Heart left ventricle (tissue), 16 donors: ENCODE measurements around the gene LRRC1. TPM values are rescaled to one million over a fixed set of nuclear protein-coding genes. Genes with fewer than 3 reads are reported as not detected.

Source experiments
- ATAC-seq, 4 donors: fragments of 200-7000 bp; cut with Tn5 transposase; one replicate each; pipeline ENCODE4 v1.9.1; 2020 to 2022; ENCODE audit warnings: moderate library complexity in 4 of 4, mild to moderate bottlenecking in 3 of 4, moderate number of reproducible peaks in 1 of 4
- DNase-seq, 5 donors: peaks; one replicate each; pipeline ENCODE4 v3.0.0-alpha.2; 2020
- H3K27ac ChIP-seq, 12 donors: fragments of 200-600 bp; sonication (generic) in 4 of 12; one replicate each; pipeline versions ENCODE4 v1.5.0 to v1.8.0; 2016 to 2022; ENCODE audit warnings: mild to moderate bottlenecking in 2 of 12
- H3K27me3 ChIP-seq, 9 donors: fragments of 200-600 bp; sonication (generic) in 2 of 9; one replicate each; pipeline versions ENCODE4 v1.5.1 to v1.8.0; 2016 to 2022; ENCODE audit warnings: mild to moderate bottlenecking in 3 of 9
- H3K36me3 ChIP-seq, 9 donors: fragments of 200-600 bp; sonication (generic) in 2 of 9; one replicate each; pipeline versions ENCODE4 v1.5.0 to v1.8.0; 2018 to 2022; ENCODE audit warnings: mild to moderate bottlenecking in 2 of 9
- H3K4me1 ChIP-seq, 12 donors: fragments of 200-600 bp; sonication (generic) in 4 of 12; one replicate each; pipeline versions ENCODE4 v1.5.0 to v1.8.0; 2016 to 2022; ENCODE audit warnings: mild to moderate bottlenecking in 3 of 12
- H3K4me3 ChIP-seq, 12 donors: fragments of 200-600 bp; sonication (generic) in 4 of 12; one replicate each; pipeline versions ENCODE4 v1.5.0 to v1.8.0; 2017 to 2022; ENCODE audit warnings: mild to moderate bottlenecking in 9 of 12, moderate library complexity in 4 of 12
- H3K9me3 ChIP-seq, 12 donors: fragments of 200-600 bp; sonication (generic) in 4 of 12; one replicate each; pipeline versions ENCODE4 v1.5.0 to v1.8.0; 2016 to 2022; ENCODE audit warnings: mild to moderate bottlenecking in 1 of 12
- POLR2A ChIP-seq, 2 donors: fragments of 450-650 bp; IDR thresholded peaks; one replicate each; pipeline ENCODE4 v1.6.1; 2017; ENCODE audit warnings: antibody characterized with exemption in 2 of 2, mild to moderate bottlenecking in 2 of 2, moderate library complexity in 2 of 2
- WGBS, 4 donors: extraction: QIAGEN DNeasy Blood & Tissue Kit in 2 of 4; methylation state at CpG; one replicate each; pipeline versions ENCODE4 v1.1.5 to v1.1.7; 2013 to 2018; 5-methylcytosine and 5-hydroxymethylcytosine counted together
- intact Hi-C, 10 donors: fragments of 100-400 bp; cut with DNase I; formaldehyde crosslinking; loops; one replicate each; pipeline versions ENCODE4 v1.11.1 to v1.14.2; 2022
- polyA plus RNA-seq, 2 donors: library from polyadenylated mRNA; stranded (reverse); fragments of 200-250 nt; gene quantifications; one replicate each; pipeline ENCODE4 v1.2.3, GENCODE V29; 2013
- total RNA-seq, 9 donors: library from RNA; depleted of rRNA in 2 of 9; stranded (reverse); fragments of >200 nt in 2 of 9; fragmentation: NEBNext Ultra II Directional in 3 of 9; extraction: Animal tissue kit (Norgen Biotek cat#: 25700) in 3 of 9; gene quantifications; one replicate each; pipeline versions ENCODE4 v1.1.0 to v1.2.4, GENCODE V29; 2016 to 2023
- TF ChIP-seq, protein P1 (sequence below), 12 donors: fragments of 200-600 bp; sonication (generic) in 4 of 12; IDR thresholded peaks; one replicate each; pipeline versions ENCODE4 v1.5.0 to v1.8.0; 2018 to 2022; ENCODE audit warnings: antibody characterized with exemption in 12 of 12, mild to moderate bottlenecking in 5 of 12
- donor health status: ischemic (EF 13 %, LVEDD 7.1; RV severe dilation, severe dysfunction).
- donor health status: healthy with polysubstance abuse.
- donor health status: DM: no; HTN: yes; CAD: no.
- donor health status: DM: no; HTN: no; CAD: no.
- donor health status: ischemic (EF 25% LVEDD 6.9; RV normal size, moderate dysfunction).
- donor health status: ischemic (EF 25% LVEDD 5.7; RV mildly dilated, moderate dysfunction).
- donor health status: healthy.
- donor health status: DM: yes; HTN: yes; CAD: no.
- donor health status: ischemic (EF 35%, LVEDD 5.7; RV mildly dilated, moderate dysfunction).
- donor health status: nonischemic (EF 11% LVEDD 7.7; RV severe dilation, severe dysfunction).
- donor health status: DM: yes; HTN: yes; CAD: no.
- donor health status: PGD.
- donor health status: ischemic (EF 29% LVEDD 5.4; RV normal size, mild dysfunction).
- donor health status: nonischemic (EF 23%, LVEDD 6.1; RV moderate dilation, normal function).

LRRC1 gene
- total and polyA plus RNA-seq, 11 donors, result 1.2 to 11.2 (median 3.3) TPM

DNA sequence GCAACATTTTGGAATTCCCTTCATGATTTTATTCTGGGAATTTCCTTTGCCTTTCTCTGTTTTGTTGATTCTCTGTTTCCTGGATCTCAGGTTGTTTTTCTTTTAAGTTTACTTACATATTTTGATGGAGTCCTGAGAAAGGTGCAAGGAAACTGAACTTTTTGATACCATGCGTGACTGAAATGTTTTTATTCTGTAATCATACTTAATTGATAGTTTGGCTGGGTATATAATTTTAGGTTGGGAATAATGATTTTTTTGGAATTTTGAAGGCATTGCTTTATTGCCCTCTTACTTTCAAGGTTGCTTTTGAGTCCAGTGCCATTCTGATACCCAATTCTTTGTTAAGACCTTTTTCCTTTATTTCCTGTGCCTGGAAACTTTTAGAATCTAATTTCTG is 45.2 kb downstream of the LRRC1 start:
- H3K4me1 ChIP-seq, result peaks cover 0 to 17% (median 6%) of the 10 kb centered on the region in 12 donors
- DNase-seq (no peak), ATAC-seq (no peak)
- 92 to 100% (median 98%) methylated on average over 1 of the region's 1 CpG for WGBS, 4 donors
- intact Hi-C loops, result no loop called here
- H3K9me3 ChIP-seq, result peaks cover 0 to 9% (median 2%) of the 10 kb centered on the region in 12 donors
- H3K36me3 ChIP-seq, result no peaks in the 10 kb centered on the region
- H3K27ac ChIP-seq, result peak overlapping the region in 1 of 12 donors; percentile 20
- TF ChIP-seq, protein P1, sequence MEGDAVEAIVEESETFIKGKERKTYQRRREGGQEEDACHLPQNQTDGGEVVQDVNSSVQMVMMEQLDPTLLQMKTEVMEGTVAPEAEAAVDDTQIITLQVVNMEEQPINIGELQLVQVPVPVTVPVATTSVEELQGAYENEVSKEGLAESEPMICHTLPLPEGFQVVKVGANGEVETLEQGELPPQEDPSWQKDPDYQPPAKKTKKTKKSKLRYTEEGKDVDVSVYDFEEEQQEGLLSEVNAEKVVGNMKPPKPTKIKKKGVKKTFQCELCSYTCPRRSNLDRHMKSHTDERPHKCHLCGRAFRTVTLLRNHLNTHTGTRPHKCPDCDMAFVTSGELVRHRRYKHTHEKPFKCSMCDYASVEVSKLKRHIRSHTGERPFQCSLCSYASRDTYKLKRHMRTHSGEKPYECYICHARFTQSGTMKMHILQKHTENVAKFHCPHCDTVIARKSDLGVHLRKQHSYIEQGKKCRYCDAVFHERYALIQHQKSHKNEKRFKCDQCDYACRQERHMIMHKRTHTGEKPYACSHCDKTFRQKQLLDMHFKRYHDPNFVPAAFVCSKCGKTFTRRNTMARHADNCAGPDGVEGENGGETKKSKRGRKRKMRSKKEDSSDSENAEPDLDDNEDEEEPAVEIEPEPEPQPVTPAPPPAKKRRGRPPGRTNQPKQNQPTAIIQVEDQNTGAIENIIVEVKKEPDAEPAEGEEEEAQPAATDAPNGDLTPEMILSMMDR (IDR thresholded peaks at IDR 0.05), result no peak
- TF ChIP-seq POLR2A (IDR thresholded peaks at IDR 0.05), result no peak
- no peak overlapping the region for H3K4me3 ChIP-seq
- H3K27me3 ChIP-seq, result no peaks in the 10 kb centered on the region

DNA sequence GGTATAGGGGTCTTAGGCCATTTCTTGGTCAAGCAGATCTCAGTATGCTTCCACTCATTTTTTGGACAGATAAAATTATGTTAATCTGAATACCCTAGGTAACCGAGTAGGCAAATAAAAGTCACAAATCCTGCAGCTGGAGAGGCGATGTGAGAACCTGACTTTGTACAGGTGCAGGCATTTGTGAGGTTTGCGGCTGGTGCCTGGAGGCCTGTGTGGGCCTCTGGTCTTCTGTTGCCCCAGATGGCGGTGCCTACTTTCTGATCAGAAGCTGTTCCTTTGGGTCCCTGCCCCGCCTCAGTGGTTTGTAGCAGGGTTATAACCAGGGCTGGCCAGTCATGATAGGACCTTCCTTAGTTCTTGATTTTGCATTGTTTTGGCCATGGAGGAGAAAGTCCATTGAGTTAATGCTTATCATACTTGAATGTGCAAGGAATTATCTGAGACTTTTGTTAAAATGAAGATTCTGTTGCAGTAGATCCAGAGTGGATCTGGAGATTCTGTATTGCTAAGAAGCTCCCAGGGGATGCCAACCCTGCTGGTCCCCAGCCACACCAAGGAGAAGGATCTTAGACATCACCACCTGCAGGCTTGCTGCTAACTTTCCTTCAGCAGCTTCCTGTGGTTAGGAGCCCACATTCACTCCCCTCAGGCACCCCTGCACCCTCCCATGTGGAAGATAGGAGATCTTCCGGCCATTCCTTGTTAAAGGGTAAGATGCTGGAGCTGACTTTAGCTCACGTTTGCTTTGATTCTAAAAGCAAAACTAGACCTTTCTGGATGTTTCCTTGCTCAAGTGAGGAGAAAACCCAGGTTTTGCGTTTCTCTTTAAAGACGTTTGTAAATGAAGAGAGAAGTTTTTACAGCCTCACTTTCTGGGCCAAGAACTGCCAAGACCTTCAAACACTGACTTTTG is 50.7 kb downstream of the LRRC1 start:
- H3K36me3 ChIP-seq, result no peaks in the 10 kb centered on the region
- 92 to 96% (median 94%) methylated on average over 9 of the region's 9 CpGs for WGBS, 4 donors
- no peak overlapping the region for H3K4me3 ChIP-seq
- no peak overlapping the region for H3K27ac ChIP-seq
- no peak for ATAC-seq
- TF ChIP-seq, protein P1 (IDR thresholded peaks at IDR 0.05), result no peak
- TF ChIP-seq POLR2A (IDR thresholded peaks at IDR 0.05), result no peak
- intact Hi-C loops, result no loop called here
- H3K9me3 ChIP-seq, result peaks cover 0 to under 1% (median 0%) of the 10 kb centered on the region in 12 donors
- H3K4me1 ChIP-seq, result no peaks in the 10 kb centered on the region
- H3K27me3 ChIP-seq, result no peaks in the 10 kb centered on the region
- no peak for DNase-seq

DNA sequence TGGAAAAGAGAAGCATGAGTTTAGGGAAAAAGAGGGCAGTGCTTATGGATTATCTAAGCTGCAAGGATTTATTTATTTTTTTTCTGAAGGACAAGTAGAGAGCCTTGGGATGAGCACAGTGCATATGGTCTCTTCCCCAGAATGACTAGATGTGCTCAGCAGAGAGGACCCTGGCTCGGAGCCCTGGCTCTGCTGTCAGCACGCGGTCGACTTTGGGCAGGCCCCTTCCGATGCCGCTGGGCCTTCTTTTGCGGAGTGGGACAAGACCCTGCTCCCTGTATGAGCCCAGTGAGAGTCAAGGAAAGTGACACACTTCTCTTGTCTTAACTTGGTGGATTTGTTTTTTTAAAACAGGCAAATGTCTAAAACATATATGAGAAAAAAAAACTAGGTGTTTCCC is 51.4 kb downstream of the LRRC1 start:
- no peak overlapping the region for H3K4me3 ChIP-seq
- WGBS, 4 donors, result 76 to 94% (median 84%) methylated on average over 7 of the region's 7 CpGs
- TF ChIP-seq, protein P1 (IDR thresholded peaks at IDR 0.05), result no peak
- TF ChIP-seq POLR2A (IDR thresholded peaks at IDR 0.05), result no peak
- H3K27me3 ChIP-seq, result no peaks in the 10 kb centered on the region
- ATAC-seq (peak in 1 of 4 donors; percentile 33), DNase-seq (peak in 1 of 5 donors; percentile 51)
- no peaks in the 10 kb centered on the region for H3K9me3 ChIP-seq
- intact Hi-C loops, result no loop called here
- H3K27ac ChIP-seq, result no peak overlapping the region
- H3K4me1 ChIP-seq, result no peaks in the 10 kb centered on the region
- no peaks in the 10 kb centered on the region for H3K36me3 ChIP-seq

DNA sequence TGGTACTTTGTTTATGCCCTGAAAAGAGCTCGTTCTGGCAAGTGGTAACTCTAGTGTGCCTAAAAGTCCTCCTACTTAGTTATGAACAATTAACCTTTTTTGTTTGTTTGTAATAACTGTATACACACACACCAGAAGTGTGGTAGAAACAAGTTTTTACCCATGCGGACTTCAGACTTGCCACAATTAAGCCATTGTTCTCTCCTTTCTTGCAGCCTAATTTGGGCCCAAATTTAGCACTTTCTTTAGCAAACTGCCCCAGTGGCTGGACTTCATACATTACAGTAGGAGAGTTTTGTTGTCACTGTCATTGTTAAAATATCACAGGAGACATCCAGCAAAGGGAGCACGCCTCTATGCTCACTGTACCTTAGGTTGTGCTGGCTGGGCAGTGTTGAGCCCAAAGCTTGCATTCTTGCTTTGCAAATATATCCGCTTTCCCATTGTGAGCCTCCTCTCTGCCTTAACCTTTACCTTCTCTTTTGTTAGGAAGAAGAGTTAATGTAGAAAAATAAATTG is 53.0 kb downstream of the LRRC1 start:
- no peak overlapping the region for H3K27ac ChIP-seq
- H3K9me3 ChIP-seq, result peaks cover 0 to 1% (median 0%) of the 10 kb centered on the region in 12 donors
- H3K36me3 ChIP-seq, result no peaks in the 10 kb centered on the region
- intact Hi-C loops, result no loop called here
- DNase-seq (no peak), ATAC-seq (no peak)
- 72 to 96% (median 80%) methylated on average over 4 of the region's 4 CpGs for WGBS, 4 donors
- H3K4me3 ChIP-seq, result no peak overlapping the region
- TF ChIP-seq, protein P1 (IDR thresholded peaks at IDR 0.05), result no peak
- no peak for TF ChIP-seq POLR2A (IDR thresholded peaks at IDR 0.05)
- H3K27me3 ChIP-seq, result no peaks in the 10 kb centered on the region
- no peaks in the 10 kb centered on the region for H3K4me1 ChIP-seq
